Neural cell (in vitro differentiated cells): ENCODE measurements around the gene MTHFD2. TPM values are rescaled to one million over a fixed set of nuclear protein-coding genes. Genes with fewer than 3 reads are reported as not detected.

Experiments used
- H2AFZ ChIP-seq: fragments of 200-600, 300-800 bp; sonication (generic), shearing (Covaris generic); 2 replicates; pipeline ENCODE4 v1.6.0; 2014; ENCODE audit warnings: low read depth, mild to moderate bottlenecking, antibody characterized with exemption, low read length, moderate library complexity
- H3F3A ChIP-seq: fragments of 200-600 bp; shearing (Covaris generic); 2 replicates; pipeline ENCODE4 v1.6.1; 2016; ENCODE audit warnings: mild to moderate bottlenecking, moderate library complexity, mixed read lengths, antibody characterized with exemption, low read length; ENCODE audit not compliant: insufficient read depth, poor library complexity, severe bottlenecking
- H3K27ac ChIP-seq: fragments of 200-600, 300-800 bp; sonication (generic), shearing (Covaris generic); 2 replicates; pipeline ENCODE4 v1.5.1; 2014; ENCODE audit warnings: mild to moderate bottlenecking, low read length, moderate library complexity
- H3K27me3 ChIP-seq: fragments of 300-800, 200-600 bp; sonication (generic), shearing (Covaris generic); 2 replicates; pipeline ENCODE4 v1.6.0; 2014; ENCODE audit warnings: mild to moderate bottlenecking, low read depth, low read length, moderate library complexity; ENCODE audit not compliant: insufficient read depth
- H3K36me3 ChIP-seq: fragments of 300-800, 200-600 bp; sonication (generic), shearing (Covaris generic); 2 replicates; pipeline ENCODE4 v1.5.1; 2014; ENCODE audit warnings: mild to moderate bottlenecking, antibody characterized with exemption, low read length, moderate library complexity; ENCODE audit not compliant: insufficient read depth
- H3K4me2 ChIP-seq: fragments of 300-800, 200-600 bp; sonication (generic), shearing (Covaris generic); 2 replicates; pipeline ENCODE4 v1.6.0; 2014; ENCODE audit warnings: mild to moderate bottlenecking, low read length
- H3K4me3 ChIP-seq: fragments of 300-800, 200-600 bp; sonication (generic), shearing (Covaris generic); 2 replicates; pipeline ENCODE4 v1.5.1; 2014; ENCODE audit warnings: mild to moderate bottlenecking, low read length, moderate library complexity
- H3K79me2 ChIP-seq: fragments of 200-600 bp; shearing (Covaris generic); replicated peaks from 2 replicates; pipeline ENCODE4 v1.6.0; 2014; ENCODE audit warnings: mild to moderate bottlenecking, low read length, moderate library complexity; ENCODE audit not compliant: insufficient read depth
- H3K9ac ChIP-seq: fragments of 300-800, 200-600 bp; sonication (generic), shearing (Covaris generic); 2 replicates; pipeline ENCODE4 v1.6.1; 2016; ENCODE audit warnings: mild to moderate bottlenecking, low read length, mixed read lengths
- H3K9me2 ChIP-seq: fragments of 200-600 bp; shearing (Covaris generic); 2 replicates; pipeline ENCODE4 v1.6.1; 2016; ENCODE audit warnings: mild to moderate bottlenecking, low read length, mixed read lengths; ENCODE audit not compliant: insufficient read depth
- H3K9me3 ChIP-seq: fragments of 200-600, 300-800 bp; sonication (generic), shearing (Covaris generic); 2 replicates; pipeline ENCODE4 v1.6.1; 2016; ENCODE audit warnings: mild to moderate bottlenecking, mixed run types, low read length, moderate library complexity, mixed read lengths
- H4K20me1 ChIP-seq: fragments of 200-600 bp; shearing (Covaris generic); 2 replicates; pipeline ENCODE4 v1.6.1; 2016; ENCODE audit warnings: mild to moderate bottlenecking, mixed run types; ENCODE audit not compliant: insufficient read depth
- EP300 ChIP-seq: fragments of 450-650 bp; conservative IDR thresholded peaks from 2 replicates; pipeline ENCODE4 v1.6.1; 2014; ENCODE audit warnings: antibody characterized with exemption, mild to moderate bottlenecking, moderate library complexity; ENCODE audit not compliant: poor library complexity, severe bottlenecking
- EZH2 ChIP-seq: fragments of 200-600, 300-800 bp; shearing (Covaris generic), sonication (generic); IDR thresholded peaks from 2 replicates; pipeline ENCODE4 v1.6.1; 2014; ENCODE audit warnings: antibody characterized with exemption, low read length, borderline replicate concordance, mild to moderate bottlenecking; ENCODE audit not compliant: insufficient read depth, poor library complexity, severe bottlenecking
- MXI1 ChIP-seq: fragments of 450-650 bp; conservative IDR thresholded peaks from 2 replicates; pipeline ENCODE4 v1.6.1; 2014; ENCODE audit warnings: antibody characterized with exemption, mild to moderate bottlenecking; ENCODE audit not compliant: poor library complexity, severe bottlenecking
- POLR2AphosphoS5 ChIP-seq: IDR thresholded peaks from 2 replicates; pipeline ENCODE4 v1.6.1; 2012
- RAD21 ChIP-seq: fragments of 450-650 bp; conservative IDR thresholded peaks from 2 replicates; pipeline ENCODE4 v1.6.1; 2014; ENCODE audit warnings: antibody characterized with exemption, mild to moderate bottlenecking, moderate library complexity
- REST ChIP-seq: IDR thresholded peaks from 2 replicates; pipeline ENCODE4 v1.6.1; 2012; ENCODE audit warnings: borderline replicate concordance
- SMC3 ChIP-seq: fragments of 450-650 bp; conservative IDR thresholded peaks from 2 replicates; pipeline ENCODE4 v1.6.1; 2014; ENCODE audit warnings: antibody characterized with exemption, mild to moderate bottlenecking, moderate library complexity; ENCODE audit not compliant: poor library complexity
- TAF1 ChIP-seq: IDR thresholded peaks from 2 replicates; pipeline ENCODE4 v1.6.1; 2012; ENCODE audit warnings: low read depth
- polyA plus RNA-seq: library from polyadenylated mRNA; depleted of rRNA; stranded (reverse); fragments of >200 nt; gene quantifications from 2 replicates; pipeline ENCODE4 v1.2.3, GENCODE V29; 2014
- TF ChIP-seq, protein P1 (sequence below): fragments of 450-650 bp; IDR thresholded peaks from 2 replicates; pipeline ENCODE4 v1.5.1; 2014; ENCODE audit warnings: antibody characterized with exemption, mild to moderate bottlenecking, moderate library complexity; ENCODE audit not compliant: poor library complexity, severe bottlenecking

The MTHFD2 gene
- polyA plus RNA-seq, 1 donor from 2014 or later, result 26.3 TPM

DNA sequence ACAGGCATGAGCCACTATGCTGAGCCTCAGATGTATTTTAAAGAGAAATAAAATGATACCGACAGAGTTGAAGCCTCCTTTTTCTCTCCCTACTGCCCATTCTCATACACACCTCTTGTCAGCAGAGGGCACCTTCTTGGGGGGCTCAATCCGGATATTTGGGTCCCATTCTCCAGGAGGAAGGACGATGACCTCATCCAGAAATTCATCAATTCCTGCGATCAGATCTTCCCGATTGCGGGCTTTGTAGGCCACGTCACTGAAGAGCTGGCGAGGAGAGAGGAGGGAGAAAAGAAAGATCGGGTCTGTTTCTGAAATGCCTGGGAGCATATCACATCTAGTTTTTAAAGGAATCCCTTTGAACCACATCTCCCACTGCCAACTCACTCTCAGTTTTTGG lies 54.4 kb downstream of the MTHFD2 start:
- TF ChIP-seq, protein P1, sequence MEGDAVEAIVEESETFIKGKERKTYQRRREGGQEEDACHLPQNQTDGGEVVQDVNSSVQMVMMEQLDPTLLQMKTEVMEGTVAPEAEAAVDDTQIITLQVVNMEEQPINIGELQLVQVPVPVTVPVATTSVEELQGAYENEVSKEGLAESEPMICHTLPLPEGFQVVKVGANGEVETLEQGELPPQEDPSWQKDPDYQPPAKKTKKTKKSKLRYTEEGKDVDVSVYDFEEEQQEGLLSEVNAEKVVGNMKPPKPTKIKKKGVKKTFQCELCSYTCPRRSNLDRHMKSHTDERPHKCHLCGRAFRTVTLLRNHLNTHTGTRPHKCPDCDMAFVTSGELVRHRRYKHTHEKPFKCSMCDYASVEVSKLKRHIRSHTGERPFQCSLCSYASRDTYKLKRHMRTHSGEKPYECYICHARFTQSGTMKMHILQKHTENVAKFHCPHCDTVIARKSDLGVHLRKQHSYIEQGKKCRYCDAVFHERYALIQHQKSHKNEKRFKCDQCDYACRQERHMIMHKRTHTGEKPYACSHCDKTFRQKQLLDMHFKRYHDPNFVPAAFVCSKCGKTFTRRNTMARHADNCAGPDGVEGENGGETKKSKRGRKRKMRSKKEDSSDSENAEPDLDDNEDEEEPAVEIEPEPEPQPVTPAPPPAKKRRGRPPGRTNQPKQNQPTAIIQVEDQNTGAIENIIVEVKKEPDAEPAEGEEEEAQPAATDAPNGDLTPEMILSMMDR, result no peak
- TF ChIP-seq POLR2AphosphoS5, result no peak
- no peak for TF ChIP-seq MXI1
- TF ChIP-seq SMC3, result no peak
- no peak for TF ChIP-seq EZH2
- TF ChIP-seq EP300, result no peak
- TF ChIP-seq RAD21, result no peak
- no peak for TF ChIP-seq TAF1
- no peak for TF ChIP-seq REST
- no peak overlapping the region for H3K9ac ChIP-seq
- no peaks in the 10 kb centered on the region for H3K36me3 ChIP-seq
- H4K20me1 ChIP-seq, result no peaks in the 10 kb centered on the region
- H3K9me2 ChIP-seq, result no peaks in the 10 kb centered on the region
- H3K27ac ChIP-seq, result no peak overlapping the region
- H3K4me2 ChIP-seq, result no peak overlapping the region
- no peaks in the 10 kb centered on the region for H3K27me3 ChIP-seq
- no peak overlapping the region for H3K4me3 ChIP-seq
- no peaks in the 10 kb centered on the region for H3K9me3 ChIP-seq
- no peaks in the 10 kb centered on the region for H3F3A ChIP-seq
- no peak overlapping the region for H2AFZ ChIP-seq
- H3K79me2 ChIP-seq, result no peaks in the 10 kb centered on the region

DNA sequence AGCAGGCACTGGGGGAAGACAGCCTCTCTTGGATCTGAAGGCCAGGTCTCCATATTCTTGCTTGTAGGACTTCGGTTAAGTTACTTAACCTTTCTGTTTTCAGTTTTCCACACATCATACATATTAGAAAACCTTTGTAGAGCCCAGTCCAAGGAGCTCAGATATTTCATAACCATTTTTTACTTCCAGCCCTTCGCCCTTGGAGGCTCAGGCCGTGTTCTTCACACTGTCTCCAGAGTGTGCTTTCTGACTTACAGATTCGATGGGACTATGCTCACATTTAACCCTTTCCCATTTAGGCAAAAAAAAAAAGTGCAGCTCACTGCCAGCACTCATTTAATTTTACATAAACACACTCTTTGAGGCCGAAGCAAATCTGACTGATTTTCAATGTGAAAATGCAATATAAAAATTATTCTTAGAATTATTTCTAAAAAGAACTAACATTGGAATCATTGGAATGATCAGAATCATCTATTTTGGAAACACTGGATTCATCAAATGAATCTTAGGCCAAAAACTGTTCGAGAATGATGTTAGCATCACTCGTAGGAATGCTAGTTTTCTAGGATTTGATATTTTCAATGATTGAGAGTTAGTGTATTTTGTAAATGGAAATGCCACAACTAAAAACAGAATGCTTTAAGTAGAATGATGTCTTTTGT lies 55.0 kb downstream of the MTHFD2 start:
- Histone ChIP-seq H3K9me3 (no peaks in the 10 kb centered on the region), H3K27me3 (no peaks in the 10 kb centered on the region), H3K79me2 (no peaks in the 10 kb centered on the region), H3K36me3 (no peaks in the 10 kb centered on the region), H3K9ac (no peak overlapping the region), H3K4me2 (no peak overlapping the region), H3F3A (no peaks in the 10 kb centered on the region), H4K20me1 (no peaks in the 10 kb centered on the region), H3K4me3 (no peak overlapping the region), H3K27ac (no peak overlapping the region), H3K9me2 (no peaks in the 10 kb centered on the region), H2AFZ (no peak overlapping the region)
- TF ChIP-seq SMC3 (no peak), REST (no peak), MXI1 (no peak), EP300 (no peak), TAF1 (no peak), RAD21 (no peak), EZH2 (no peak), POLR2AphosphoS5 (no peak)
- TF ChIP-seq, protein P1, result no peak
